Fibroblast of the conjunctiva (primary cell): Measurements from ENCODE around the gene PPY.
"Not testable (repeated sequence)": the region's sequence is repeated elsewhere in the genome, so short reads cannot be mapped to it uniquely, and the experiment has no call there.

Experiments
- DNase-seq: peaks from one replicate; pipeline ENCODE4 v3.0.0-alpha.2; 2010; ENCODE audit warnings: low read depth

The PPY gene, protein sequence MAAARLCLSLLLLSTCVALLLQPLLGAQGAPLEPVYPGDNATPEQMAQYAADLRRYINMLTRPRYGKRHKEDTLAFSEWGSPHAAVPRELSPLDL

DNA sequence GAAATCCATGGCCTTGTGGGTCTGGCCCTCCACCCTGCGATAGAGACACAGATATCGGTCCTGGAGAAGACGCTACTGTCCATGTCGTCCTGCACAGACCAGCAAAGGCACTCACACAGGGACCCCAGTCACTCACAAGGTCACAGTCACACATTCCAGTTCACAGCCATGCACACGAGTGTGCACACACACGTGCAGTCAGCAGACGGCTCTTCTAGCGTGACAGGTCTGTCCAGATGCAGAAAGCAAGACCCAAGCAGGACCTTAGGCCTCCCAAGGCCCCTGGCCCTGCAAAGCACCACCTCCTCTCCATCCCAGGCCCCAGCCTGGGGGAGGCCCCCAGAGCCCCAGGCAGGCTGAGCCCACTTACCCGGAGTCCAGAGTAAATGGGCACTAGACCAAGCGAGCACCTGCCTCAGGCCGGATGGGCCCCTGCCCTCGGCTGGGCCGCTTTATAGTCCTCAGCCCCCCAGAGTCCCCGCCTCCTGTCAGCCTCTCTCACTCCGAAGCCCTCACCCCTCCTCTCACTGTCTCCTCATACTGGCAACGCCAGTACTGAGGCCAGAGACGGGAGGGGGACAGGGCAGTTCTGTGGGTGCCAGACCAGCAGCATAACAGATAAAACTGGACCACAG, at the start of gene PPY:
Gene PPY (minus strand): TSS at position 426 of the 635 bp plus-strand sequence. CDS start 822 bp downstream, outside the sequence.
- DNase-seq = no peak

DNA sequence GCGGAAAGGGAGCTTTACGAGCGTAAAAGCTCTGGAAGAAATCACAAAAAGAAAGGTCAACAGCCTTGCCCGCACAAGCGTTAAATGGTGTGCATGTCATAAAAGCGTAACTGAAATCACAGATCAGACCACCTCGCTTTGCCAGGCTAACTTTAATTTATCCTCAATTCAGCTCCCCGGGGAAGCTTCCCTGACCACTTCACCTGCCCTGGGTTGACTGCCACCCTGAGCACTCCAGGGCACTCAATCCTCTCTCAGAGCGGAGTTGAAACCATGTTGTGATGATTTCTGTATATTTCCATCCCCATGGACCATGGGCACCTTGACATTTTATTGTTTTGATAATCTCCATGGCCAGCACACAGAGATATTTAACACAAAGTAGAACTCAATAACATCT, 46.0 kb upstream of the PPY start:
- DNase-seq = no peak

DNA sequence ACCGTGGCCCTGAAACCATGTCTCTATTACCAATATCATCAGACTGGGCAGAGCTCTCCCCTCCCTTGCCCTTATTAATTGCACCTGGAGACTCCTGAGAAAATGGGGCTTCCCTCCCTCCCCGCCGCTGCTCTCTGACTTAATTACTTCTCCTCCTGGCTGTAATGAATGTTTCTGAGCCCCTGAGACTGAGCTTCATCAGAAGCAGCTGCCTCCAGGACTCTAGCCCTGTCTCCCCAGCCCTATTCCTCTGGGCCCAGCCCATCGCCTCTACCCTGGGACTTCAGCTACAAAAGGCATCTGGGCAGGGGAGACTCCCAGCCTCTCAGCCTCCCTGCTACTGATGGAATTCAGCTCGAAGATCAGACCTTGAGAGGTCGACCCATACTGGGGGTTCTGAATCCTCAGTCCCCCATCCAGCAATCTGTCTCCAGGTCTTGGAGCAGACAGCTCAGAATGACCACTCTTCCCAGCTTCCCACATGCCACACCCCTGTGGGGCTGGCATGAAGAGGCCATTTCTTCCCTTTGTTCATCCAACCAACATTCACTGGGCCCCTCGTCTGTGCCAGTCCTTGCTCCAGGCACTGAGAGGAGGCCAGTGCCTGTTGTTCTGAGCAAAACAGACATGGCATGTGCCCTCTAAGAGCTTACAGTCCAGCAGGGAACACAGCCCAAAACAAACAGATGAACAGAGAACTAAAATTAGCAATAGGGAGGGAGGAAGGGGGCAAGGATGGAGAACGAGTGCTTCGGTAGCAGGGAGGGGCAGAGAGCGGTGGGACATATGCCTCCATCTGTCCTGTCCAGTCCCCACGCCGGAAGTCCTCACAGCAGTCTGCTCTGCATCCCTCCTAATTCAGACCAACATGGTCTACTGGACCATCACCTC, 45.1 kb upstream of the PPY start:
- DNase-seq = no peak

DNA sequence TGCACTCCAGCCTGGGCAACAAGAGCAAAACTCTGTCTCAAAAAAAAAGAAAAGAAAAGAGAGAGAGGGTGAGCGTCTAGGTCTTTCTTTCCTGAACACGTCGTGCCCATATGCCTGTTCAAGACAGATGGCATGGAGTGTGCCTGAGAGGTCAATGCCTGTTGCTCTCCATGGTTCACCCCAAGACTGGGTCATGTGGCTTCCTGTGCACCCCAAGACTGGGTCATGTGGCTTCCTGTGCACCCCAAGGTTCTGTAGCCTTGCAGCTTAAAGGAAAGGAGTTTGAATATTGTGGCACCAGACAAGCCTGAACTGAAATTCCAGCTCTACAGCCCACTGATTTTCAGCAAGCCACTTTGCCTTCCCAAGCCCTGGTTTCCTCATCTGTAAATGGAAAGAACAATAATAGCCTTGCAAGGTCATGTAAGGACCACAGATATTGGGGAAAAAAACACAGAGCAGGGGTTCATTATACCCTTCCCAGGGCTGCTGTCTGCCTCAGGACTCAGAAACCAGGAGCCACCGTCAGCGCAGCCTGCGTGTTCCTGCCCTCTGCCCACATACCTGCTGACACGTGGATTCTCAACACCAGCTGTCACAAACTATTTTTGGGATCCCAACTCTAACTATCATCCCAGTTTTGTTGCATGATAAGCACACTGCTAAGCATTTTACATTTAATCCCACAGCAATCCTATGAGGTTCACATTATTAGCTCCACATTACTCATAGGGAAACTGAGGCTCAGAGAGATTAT, 44.1 kb upstream of the PPY start:
- DNase-seq = no peak

DNA sequence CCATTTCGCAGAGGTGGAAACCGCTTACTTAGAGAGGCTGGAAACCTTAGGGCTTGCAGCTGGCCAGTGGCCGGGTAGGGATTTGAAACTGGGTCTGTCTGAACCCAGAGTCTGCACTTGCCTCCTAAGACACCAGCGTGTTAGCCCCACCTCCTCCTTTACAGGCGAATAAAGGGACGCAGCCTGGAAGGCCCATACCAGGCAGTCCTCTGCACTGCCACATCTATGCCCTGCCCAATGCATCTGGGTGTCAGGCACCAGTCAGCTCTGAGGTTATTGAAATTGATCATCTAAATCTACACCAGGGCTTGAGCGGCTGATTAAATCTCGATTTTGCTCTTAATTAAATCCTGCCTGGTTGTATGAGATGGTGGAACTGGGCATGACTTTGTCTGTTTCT, 42.2 kb upstream of the PPY start:
- no peak for DNase-seq

DNA sequence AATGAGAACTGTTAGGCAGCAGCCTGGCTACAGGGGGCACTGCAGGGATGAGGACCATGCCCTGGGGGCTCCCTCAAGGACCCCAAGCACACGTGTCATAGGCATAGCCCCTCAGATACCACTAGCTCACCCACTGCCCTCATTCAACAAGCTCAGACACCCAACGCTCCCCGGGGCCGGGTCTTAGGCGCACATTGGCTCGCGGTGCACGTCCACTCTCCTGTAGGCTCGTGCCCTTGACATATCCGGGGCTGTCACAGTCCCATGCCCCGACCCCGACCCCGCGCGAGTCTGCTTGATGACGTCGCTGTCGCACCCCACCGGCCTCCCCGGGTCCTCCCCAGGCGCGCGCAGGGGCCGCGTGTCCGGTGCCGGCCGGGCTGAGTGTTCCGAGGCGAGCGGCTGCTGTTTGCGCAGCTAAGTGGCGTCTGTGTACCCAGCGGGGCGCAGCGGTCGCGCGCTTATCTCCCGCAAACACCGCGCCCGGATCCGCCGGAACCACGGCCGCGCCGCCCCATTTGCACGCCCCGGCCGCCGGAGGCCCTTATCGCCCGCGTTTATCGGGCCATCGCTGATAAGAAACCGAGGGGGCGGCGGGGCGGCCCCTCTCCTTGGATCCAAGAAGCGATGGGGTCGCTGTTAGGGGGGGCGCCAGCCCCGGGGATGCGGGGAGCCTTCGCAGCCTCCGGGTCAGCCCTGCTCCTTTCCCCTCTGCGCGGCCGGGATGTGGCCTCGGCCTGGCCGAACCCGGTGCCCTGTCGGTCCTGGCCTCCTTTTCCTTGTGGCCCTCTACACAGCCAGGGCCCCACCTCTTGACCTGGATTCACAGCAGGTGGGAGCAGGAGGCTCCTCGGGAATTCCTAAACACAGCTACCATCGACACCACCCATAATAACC, 41.5 kb upstream of the PPY start:
- no peak for DNase-seq

DNA sequence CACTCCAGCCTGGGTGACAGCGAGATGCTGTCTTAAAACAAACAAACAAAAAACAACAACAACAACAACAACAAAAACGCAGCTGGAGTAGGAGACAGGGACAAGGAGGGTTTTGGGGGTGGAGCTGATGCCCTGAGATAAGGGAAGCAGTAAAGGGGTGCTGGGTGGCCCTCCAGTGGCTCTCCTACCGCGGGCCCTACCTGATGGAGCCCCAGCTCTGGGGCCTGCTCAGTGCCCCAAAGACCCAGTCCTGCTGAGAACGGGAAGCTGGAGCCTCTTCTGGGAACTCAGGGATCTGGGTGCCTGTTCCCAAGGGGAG, 40.9 kb upstream of the PPY start:
- DNase-seq = no peak

DNA sequence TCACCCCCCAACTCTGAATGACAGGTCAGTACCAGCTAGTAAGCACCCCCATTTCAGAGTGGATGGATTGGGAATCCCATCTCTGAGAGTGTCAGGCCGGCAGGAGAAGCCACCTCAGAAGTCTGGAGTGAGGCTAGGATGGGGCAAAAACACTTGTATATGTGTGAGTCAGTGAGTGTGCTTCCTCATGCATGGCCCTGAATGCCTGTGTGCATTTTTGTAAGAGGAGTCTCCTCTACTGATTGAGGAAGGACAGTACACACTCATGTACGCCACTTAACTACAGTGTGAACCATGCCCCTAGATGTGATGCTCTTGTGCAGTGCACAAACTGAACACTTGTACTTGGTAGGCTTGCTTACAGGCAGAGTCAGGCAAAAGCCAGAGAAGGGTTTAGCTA, 39.9 kb upstream of the PPY start:
- no peak for DNase-seq

DNA sequence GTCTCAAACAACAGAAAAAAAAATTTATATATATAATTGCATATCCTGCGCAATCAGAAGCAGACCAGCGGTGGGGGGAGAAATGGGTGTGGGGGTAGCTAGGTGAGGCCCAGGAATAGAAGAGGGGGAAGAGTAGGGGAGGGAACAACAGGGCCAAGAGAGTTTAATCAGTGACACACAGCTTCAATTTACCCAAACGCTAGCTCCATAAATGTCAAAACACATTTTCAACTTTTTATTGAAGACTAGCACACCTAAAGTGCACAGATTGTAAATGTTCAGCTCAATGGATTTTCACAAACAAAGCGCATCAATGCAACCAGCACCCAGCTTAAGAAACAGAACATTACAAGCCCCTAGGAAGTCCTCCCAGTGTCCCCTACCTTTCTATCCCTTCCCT, 37.4 kb upstream of the PPY start:
- no peak for DNase-seq

DNA sequence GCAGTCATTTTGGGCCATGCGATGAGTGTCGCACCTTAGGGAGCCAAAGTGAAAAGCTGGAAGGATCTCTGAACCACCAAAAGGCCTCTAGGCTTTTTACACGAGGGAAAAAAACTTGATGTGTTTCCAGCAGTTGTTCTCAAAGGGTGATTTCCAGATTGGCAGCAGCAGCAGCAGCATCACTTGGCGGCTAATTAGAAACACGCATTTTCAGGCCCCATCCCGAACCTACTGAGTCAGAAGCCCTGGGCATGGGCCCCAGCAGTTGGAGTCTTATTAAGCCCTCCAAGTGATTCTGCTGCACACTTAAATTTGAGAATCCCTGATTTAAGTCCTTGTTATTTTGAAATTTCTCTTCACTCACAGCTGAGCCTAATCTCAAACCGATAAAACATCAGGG, 36.7 kb upstream of the PPY start:
- peak; percentile 77 for DNase-seq

DNA sequence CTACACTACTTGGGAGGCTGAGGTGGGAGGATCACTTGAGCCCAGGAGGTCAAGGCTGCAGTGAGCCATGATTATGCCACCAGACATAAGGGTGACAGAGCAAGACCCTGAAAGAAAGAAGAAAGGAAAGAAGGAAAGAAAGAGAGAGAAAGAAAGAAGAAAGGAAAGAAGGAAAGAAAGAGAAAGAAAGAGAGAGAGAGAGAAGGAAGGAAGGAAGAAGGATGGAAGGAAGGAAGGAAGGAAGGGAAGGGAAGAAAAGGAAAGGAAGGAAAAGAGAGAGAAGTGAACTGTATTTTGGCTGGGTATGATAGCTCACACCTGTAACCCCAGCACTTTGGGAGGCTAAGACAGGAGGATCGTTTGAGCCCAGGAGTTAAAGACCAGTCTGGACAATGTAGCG, 35.8 kb upstream of the PPY start:
- DNase-seq = no peak

DNA sequence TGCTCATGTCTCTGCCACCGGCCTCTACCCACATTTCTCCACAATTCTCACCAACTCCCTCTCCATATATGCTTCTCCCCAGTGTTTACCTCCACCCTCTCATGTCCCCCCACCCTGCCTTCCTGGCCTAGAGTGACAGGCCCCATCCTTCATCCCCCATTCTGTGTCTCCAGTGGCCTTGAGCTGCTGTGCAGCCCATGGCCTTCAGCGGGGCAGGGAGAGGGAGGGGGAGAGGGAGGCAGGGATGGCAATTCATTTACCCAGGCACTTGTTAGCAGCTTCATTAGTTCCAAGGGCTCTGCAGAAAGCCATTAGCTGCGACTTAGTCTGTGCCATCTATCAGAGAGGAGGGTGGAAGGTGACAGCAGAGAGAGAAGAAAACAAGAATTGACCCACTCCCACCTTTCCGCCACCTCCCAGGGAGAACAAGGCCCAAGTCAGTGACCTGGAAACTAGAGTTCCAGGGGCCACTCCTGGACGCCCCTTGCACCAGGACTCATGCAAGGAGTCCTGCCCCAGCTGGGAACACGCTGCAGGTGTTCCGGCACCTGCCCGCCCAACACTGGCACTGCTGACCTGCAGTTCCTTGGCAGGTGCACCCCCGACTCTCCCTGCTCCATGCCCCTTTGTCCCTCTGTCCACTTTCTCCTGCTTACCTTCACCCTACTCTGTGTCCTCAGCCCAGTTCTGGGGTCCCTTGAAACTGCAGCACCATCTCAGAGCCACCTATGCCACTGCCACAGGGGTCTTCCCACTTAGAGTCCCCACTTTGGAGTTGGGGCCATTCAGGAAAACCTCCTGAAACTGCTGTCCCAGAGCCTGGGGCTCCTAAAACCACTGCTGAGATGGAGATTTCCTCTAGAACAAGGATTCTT, 34.9 kb upstream of the PPY start:
- no peak for DNase-seq

DNA sequence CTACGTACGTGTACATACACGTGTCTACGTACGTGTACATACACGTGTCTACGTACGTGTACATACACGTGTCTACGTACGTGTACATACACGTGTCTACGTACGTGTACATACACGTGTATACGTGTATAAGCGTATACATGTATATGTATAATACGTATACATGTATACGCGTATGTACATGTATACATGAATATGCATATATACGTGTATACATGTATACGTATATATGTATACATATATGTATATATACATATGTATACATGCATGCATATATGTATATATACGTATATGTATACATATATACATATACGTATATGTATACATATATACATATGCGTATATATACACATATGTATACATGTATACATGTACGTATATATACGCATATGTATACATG, 33.6 kb upstream of the PPY start:
- no peak for DNase-seq

DNA sequence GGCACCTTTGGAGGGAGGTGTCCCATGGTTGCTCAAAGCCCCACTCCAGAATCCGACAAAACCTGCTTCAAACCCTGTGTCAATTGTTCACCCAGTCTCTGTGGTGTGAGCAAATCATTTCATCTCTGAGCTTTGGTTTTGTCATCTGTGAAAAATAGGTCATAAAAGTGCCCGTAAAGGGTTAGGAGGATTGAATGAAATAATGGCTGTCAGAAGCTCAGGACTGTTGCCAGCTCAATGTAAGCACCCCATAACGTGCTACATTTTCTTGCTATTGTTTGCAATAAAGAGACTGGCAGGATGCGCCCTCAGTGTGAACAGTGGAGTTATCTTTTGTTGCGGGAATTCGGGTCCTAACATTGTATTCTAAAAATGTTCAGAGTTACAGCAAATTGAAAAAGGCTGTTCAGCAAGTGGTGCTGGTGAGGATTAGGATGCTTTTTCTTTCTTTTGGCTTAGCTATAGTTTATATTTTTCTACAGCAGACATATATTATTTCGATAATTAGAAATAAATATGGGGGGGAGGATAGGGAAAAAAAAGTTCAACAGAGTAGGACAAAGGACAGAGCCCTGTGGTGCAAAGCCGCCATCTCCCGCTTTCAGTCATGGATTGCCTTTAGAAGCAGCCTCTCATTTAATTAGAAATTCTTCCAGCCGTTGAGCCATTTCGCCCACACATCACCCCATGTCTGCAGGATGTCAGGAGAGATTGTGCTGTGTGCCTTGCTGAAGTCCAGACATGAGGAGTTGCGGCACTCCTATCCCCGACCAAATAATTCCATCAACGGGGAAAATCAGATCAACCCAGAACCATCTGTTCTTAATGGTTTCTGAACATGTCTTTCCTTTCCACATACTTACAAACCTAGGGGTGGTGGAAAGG, 32.3 kb upstream of the PPY start:
- no peak for DNase-seq

DNA sequence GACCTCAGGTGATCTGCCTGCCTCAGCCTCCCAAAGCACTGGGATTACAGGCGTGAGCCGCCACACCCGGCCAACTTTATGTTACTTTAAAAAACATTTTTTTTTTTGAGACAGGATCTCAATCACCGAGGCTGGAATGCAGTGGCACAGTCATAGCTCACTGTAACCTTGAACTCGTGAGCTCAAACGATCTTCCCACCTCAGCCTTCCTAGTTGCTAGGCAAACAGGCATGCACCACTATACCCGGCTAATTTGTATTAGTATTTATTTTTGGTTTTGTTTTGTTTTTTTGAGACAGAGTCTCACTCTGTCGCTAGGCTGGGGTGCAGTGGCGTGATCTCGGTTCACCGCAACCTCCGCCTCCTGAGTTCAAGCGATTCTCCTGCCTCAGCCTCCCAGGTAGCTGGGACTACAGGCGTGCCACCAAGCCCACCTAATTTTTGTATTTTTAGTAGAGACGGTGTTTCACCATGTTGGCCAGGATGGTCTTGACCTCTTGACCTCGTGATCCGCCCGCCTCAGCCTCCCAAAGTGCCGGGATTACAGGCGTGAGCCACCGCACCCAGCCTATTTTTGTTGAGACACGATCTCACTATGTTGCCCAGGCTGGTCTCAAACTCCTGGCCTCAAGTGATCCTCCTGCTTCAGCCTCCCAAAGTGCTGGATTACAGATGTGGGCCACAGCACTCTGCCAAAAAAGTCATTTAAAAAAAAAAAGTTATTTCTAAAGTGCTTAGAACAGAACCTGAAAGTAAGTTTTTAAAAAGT, 30.4 kb upstream of the PPY start:
- not testable (repeated sequence) for DNase-seq

DNA sequence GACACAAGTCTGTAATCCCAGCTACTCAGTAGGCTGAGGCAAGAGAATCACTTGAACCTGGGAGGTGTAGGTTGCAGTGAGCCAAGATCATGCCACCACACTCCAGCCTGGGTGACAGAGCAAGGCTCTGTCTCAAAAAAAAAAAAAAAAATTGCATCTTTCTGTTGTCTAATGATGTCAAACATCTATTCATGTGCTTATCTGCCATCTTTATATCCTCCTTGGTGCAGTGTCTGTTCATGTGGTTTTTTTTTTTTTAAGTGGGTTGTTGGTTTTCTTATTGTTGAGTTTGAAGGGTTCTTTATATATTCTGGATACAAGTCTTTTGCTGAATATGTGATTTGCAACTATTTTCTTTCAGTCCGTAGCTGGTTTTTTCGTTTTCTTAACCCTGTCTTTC, 29.2 kb upstream of the PPY start:
- not testable (repeated sequence) for DNase-seq

DNA sequence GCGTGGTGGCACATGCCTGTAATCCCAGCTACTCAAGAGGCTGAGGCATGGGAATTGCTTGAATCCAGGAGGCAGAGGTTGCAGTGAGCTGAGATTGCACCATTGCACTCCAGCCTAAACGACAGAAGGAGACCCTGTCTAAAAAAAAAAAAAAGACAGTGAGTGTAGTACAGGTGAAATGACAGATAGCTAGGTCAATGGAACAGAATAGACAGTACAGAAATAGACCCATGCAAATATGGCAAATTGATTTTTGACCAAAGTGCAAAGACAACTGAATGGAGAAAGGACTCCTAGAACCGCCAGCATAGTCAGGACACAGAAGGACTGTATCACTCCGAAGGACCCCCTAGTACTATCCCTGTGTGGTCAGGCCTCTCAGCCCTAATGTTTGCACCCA, 28.1 kb upstream of the PPY start:
- DNase-seq = no peak

DNA sequence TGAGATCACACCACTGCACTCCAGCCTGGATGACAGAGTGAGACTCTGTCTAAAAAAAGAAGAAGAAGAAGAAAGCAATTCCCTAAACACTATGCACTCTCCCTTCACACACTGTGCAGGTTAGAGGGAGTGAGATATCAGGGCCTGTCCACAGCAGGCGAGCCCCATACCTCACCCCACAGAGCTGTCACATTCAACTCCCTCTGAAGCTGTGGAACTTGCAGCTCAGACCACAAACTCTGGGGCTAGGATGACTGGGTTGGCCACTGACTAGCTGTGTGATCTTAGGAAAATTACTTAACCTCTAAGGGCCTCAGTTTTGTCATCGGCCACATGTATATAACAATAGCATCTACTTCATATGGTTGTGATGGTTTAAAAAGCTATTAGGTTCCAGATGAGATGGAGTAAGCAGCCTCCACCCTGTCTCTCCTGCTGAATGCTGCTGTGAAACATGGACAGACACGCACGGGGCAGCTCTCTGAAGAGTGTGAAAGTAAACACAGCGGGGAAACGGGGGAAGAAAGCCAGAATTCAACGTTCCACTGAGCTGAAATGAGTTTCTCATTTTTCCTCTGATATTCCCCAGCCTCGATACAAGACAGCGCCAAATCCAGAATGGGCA, 25.1 kb upstream of the PPY start:
- no peak for DNase-seq

DNA sequence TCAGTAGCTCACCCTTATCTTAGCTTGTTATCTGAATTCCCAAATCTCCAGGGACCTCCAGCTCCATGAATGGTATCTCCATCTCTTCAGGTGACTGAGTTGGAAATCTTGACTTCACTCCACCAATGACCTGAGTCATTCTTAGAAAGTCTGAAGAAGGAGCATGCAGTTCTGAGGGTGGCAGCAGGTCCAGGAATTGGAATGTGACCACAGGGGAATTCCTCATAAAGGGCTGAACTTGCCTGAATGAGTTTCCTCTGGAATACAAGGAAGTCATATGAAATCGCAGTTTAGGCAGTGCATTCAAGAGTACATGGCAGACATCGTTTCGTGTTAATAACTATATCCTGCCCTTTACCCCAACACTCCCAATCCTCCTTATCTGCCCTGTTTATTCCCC, 24.0 kb upstream of the PPY start:
- no peak for DNase-seq
